Subcutaneous adipose tissue (tissue), 4 donors: ENCODE measurements around the gene CHL1. TPM values are rescaled to one million over a fixed set of nuclear protein-coding genes. Genes with fewer than 3 reads are reported as not detected.

Experiments
- small RNA-seq: library from RNA; depleted of rRNA; stranded (forward); fragments of <200 nt; gene quantifications from one replicate; pipeline ENCODE3, GENCODE V24; 2016
- total RNA-seq, 4 donors: library from RNA; depleted of rRNA; stranded (reverse); fragments of >200 nt; gene quantifications; one replicate each; pipeline ENCODE4 v1.1.0, GENCODE V29; 2016
- TF ChIP-seq, protein P1 (sequence below): fragments of 450-650 bp; IDR thresholded peaks from one replicate; pipeline ENCODE4 v1.5.1; 2016; ENCODE audit warnings: low read depth, mild to moderate bottlenecking, control low read depth, antibody characterized with exemption, moderate library complexity

The CHL1 gene
- total RNA-seq, 4 donors from 2014 or later = 34.4 to 173 (median 45.5) TPM

DNA sequence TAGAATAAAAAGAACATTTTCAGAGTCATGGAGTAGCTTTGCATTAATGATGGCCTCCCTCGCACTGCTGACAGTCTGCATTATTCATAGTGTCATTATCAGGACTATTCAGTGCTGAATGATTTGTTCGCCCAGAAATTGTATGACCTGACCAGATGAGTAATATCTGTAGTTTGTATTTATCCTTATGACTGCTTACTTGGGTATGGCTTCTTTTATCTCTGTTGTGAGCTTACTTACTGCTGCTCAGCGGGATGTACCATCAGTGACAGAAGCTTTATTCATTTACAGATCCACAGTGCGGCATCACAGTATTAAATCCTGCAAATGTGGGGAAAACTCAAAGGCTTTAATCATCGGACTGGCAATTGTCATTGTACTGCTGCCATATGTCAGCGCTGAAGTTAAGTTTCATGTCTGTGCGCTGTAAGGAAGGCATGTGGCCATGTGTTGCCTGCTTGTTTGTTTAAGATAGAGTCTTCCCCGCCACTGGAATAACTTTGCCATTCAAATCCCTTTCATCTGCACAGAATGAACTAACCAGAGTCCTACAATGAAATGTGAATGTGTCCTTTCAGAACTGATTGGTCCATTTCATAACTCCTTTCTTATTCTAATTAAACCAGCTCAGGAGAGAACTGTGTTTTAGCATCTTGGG, 262.2 kb downstream of the CHL1 start:
- TF ChIP-seq, protein P1, sequence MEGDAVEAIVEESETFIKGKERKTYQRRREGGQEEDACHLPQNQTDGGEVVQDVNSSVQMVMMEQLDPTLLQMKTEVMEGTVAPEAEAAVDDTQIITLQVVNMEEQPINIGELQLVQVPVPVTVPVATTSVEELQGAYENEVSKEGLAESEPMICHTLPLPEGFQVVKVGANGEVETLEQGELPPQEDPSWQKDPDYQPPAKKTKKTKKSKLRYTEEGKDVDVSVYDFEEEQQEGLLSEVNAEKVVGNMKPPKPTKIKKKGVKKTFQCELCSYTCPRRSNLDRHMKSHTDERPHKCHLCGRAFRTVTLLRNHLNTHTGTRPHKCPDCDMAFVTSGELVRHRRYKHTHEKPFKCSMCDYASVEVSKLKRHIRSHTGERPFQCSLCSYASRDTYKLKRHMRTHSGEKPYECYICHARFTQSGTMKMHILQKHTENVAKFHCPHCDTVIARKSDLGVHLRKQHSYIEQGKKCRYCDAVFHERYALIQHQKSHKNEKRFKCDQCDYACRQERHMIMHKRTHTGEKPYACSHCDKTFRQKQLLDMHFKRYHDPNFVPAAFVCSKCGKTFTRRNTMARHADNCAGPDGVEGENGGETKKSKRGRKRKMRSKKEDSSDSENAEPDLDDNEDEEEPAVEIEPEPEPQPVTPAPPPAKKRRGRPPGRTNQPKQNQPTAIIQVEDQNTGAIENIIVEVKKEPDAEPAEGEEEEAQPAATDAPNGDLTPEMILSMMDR = no peak

Small RNAs within 50 kb of the gene (small RNA-seq; reads per million reads assigned to genes)
- gene RNU6-1194P = not detected
